ENCODE data around the gene GLT1D1.

GLT1D1 gene

GRCh38 chr12:128956755-128957154 lies 103.5 kb downstream of the GLT1D1 start:
- in situ Hi-C loops (cut with HindIII; ENCODE audit: low sequenced_read_pairs): no loop called here

- in situ Hi-C loops (cut with HindIII; ENCODE audit: low sequenced_read_pairs): no loop called here
Observed at GRCh38 chr12:128959901-128960300, 106.6 kb downstream of the GLT1D1 start.

GRCh38 chr12:128961308-128961902 lies 108.1 kb downstream of the GLT1D1 start:
- in situ Hi-C loops (cut with HindIII; ENCODE audit: low sequenced_read_pairs): no loop called here

GRCh38 chr12:128961957-128962356 lies 108.7 kb downstream of the GLT1D1 start:
- in situ Hi-C loops (cut with HindIII; ENCODE audit: low sequenced_read_pairs): no loop called here

- in situ Hi-C loops (cut with HindIII; ENCODE audit: low sequenced_read_pairs): no loop called here
Observed at GRCh38 chr12:128966203-128966810, 113.0 kb downstream of the GLT1D1 start.

GRCh38 chr12:128968668-128969067 lies 115.4 kb downstream of the GLT1D1 start:
- in situ Hi-C loops (cut with HindIII; ENCODE audit: low sequenced_read_pairs): no loop called here

- in situ Hi-C loops (cut with HindIII; ENCODE audit: low sequenced_read_pairs): no loop called here
Observed at GRCh38 chr12:128969480-128970055, 116.3 kb downstream of the GLT1D1 start.

- in situ Hi-C loops (cut with HindIII; ENCODE audit: low sequenced_read_pairs): no loop called here
Observed at GRCh38 chr12:128970110-128970509, 116.8 kb downstream of the GLT1D1 start.

- in situ Hi-C loops (cut with HindIII; ENCODE audit: low sequenced_read_pairs): no loop called here
Observed at GRCh38 chr12:128970941-128971340, 117.7 kb downstream of the GLT1D1 start.

GRCh38 chr12:128971802-128972201 lies 118.5 kb downstream of the GLT1D1 start:
- in situ Hi-C loops (cut with HindIII; ENCODE audit: low sequenced_read_pairs): no loop called here

GRCh38 chr12:128973883-128974681 lies 120.8 kb downstream of the GLT1D1 start:
- in situ Hi-C loops (cut with HindIII; ENCODE audit: low sequenced_read_pairs): no loop called here

- in situ Hi-C loops (cut with HindIII; ENCODE audit: low sequenced_read_pairs): no loop called here
Observed at GRCh38 chr12:128974881-128975280, 121.6 kb downstream of the GLT1D1 start.

GRCh38 chr12:128976120-128976738 lies 123.0 kb downstream of the GLT1D1 start:
- in situ Hi-C loops (cut with HindIII; ENCODE audit: low sequenced_read_pairs): no loop called here

GRCh38 chr12:128977441-128977840 lies 124.2 kb downstream of the GLT1D1 start:
- in situ Hi-C loops (cut with HindIII; ENCODE audit: low sequenced_read_pairs): no loop called here

GRCh38 chr12:128978067-128978466 lies 124.8 kb downstream of the GLT1D1 start:
- in situ Hi-C loops (cut with HindIII; ENCODE audit: low sequenced_read_pairs): no loop called here

GRCh38 chr12:128980623-128981022 lies 127.3 kb downstream of the GLT1D1 start:
- in situ Hi-C loops (cut with HindIII; ENCODE audit: low sequenced_read_pairs): no loop called here

GRCh38 chr12:128981971-128982533 lies 128.8 kb downstream of the GLT1D1 start:
- in situ Hi-C loops (cut with HindIII; ENCODE audit: low sequenced_read_pairs): no loop called here

- in situ Hi-C loops (cut with HindIII; ENCODE audit: low sequenced_read_pairs): no loop called here
Observed at GRCh38 chr12:128982933-128983332, 129.7 kb downstream of the GLT1D1 start.

GRCh38 chr12:128983371-128983770 lies 130.1 kb downstream of the GLT1D1 start:
- in situ Hi-C loops (cut with HindIII; ENCODE audit: low sequenced_read_pairs): no loop called here

GRCh38 chr12:128986957-128987356 lies 133.7 kb downstream of the GLT1D1 start:
- in situ Hi-C loops (cut with HindIII; ENCODE audit: low sequenced_read_pairs): no loop called here

- in situ Hi-C loops (cut with HindIII; ENCODE audit: low sequenced_read_pairs): no loop called here
Observed at GRCh38 chr12:128989287-128989686, 136.0 kb downstream of the GLT1D1 start.

Data from endothelial cell of hepatic sinusoid (primary cell).